Stimulated activated CD4-positive, alpha-beta T cell treated with anti-CD3 and anti-CD28 coated beads, Interleukin-2, amount 100 ng/mL, for 4 hours (primary cell): ENCODE data around the gene SAMD1.
A peak's percentile ranks its signal among the peaks of the same experiment; 100 is the strongest.

Experiments
- DNase-seq: peaks from one replicate; pipeline ENCODE4 v3.0.0-alpha.2; 2020; ENCODE audit warnings: low read depth

SAMD1 gene

DNA sequence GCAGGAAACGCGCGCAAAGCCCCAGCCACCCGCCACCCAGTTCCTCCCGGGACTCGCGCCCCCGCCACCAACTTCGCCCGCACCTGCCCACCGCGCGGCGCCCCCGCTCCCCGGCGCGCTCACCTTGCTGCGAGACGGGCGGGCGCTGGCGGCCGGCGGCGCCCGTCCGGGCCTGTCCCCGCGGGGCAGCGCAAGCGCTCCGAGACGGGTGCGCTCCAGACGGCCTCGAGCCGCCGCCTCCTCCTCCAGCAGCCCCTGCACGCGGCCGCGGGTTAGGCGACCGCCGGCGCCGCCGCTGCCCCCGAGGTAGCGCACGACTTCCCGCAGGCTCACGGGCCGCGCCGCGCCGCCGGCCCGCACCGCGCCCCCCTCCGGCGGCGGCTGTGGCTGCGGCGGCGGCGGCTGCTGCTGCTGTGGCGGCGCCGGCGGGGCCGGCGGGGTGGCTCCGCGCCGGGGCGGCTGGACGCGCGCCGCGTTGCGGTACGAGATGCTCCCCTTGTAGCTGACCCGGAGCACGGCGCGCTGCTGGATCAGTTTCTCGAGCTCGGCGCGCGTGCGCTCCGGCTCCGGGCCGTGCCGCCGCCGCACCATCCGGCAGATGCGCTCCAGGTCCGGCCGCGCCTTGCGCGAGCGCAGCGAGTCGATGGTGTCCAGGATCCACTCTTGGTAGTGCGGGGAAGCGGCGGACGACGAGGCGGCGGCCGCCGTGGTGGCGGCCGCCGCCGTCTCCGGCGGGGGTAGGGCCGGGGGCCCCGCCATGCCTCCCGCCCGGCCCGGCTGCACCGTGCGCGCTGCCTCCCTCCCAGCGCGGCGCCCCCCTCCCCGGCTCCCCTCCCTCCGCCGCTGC lies 666 bp downstream of the SAMD1 start:
- no peak for DNase-seq

DNA sequence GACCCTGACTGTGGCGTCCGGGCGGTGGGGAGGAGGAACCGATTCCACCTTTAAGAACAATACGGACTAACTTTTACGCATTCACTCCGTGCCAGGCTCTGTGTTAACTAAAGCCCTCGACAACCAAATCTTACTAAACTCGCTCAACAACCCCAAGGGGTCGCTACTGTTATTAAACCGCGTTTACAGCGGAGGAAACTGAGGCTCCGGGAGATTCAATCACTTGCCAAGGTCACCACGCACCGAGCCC lies 1.2 kb downstream of the SAMD1 start:
- DNase-seq: no peak

DNA sequence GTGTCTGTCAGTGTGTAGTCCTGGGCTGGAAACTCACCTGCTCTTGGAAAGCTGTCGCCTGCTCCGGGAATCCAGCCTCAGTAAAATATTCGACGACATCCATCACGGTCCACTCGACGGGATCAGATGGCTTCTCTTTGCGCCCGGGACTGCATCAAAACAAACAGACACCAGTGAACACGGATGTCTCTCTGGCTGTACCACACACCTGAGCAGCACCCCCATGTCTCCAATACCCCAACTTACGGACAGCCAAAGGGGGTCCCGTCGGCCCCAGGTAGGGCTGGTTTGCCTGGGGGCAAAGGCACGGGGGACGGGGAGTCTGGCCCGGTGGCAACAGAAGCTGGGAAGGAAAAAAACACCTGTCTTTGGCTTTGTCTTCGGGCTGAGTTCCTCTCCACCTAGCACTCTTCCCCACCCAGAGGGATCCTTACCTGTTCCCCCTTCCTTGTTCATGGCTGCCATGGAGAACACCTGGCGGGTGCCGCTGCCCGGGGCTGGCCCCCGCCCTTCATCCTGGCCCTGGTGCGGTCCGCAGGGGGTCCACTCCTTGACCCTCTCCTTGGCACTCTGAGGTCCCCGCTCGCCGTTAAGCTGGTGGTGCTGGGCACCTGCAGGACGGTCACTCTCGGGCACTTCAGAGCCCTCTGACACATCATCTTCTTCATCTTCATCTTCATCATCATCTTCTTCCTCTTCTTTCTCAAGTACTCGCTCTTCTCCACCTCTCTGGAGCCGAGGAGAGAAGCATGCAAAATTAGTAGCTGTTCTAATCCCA lies 1.7 kb downstream of the SAMD1 start:
- DNase-seq: no peak

DNA sequence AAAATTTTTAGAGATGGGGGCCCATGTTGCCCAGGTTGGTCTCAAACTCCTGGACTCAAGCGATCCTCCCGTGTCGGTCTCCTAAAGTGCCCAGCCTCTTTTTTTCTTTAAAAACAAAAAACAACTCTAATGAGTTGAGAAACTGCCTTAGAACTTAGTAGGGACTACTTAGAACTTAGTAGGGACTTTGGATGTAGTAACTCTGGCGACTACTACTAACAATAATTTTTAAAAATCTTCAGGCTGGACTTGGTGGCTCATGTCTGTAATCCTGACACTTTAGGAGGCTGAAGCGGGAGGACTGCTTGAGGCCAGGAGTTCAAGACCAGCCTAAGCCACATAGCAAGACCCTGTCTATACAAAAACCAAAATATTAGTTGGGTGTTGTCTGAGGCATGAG lies 4.5 kb downstream of the SAMD1 start:
- no peak for DNase-seq

DNA sequence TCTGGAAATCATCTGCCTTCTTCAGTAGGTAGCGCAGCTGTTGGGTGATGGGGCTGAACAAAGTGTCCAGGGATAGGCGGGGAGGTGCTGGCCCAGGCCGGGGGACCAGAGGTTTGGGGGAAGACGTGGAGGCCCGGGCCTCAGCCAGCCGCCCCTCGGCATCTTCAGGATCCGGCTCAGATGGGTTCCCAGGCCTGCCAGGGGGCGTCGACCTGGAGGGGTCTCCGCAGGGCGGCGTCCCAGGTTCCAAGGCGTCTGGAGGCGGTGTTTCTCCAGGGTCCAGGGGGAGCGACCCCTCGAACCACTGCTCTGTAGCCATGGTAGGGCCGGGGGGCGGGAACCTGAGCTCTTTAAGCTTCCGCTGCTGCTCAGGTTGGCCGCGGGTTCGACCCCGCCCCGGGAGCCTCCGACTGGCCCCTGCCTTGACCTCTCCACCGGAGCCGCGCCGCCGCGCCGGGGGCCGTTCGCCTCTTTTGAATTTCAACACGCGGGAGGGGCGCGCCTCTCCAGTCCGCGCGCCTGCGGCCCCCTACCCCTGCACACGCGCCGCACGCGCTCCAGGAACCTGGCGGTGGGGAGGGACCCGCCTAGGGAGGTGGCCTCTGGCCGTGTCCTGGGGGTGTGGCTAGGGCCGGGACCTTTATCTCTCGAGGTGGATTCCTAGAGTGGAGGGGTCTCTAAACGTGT lies 5.1 kb downstream of the SAMD1 start, which contains the start of gene C19orf67:
C19orf67 (minus strand) TSS at position 475 of the 687 bp plus-strand sequence; CDS start at position 319, 156 bp downstream.
- no peak for DNase-seq

DNA sequence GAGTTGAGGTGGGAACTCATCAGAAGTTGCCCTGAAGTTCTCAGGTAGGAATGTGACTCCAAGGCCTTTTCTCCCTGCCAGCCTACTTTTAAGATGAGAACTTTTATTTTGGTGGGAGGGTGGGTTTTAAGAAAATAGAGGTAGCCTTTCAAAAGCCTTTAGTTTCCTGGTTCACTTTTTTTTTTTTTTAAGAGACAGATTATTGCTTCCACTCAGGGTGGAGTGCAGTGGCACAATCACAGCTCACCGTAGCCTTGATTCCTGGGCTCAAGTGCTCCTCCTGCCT lies 7.9 kb downstream of the SAMD1 start:
- DNase-seq: no peak

DNA sequence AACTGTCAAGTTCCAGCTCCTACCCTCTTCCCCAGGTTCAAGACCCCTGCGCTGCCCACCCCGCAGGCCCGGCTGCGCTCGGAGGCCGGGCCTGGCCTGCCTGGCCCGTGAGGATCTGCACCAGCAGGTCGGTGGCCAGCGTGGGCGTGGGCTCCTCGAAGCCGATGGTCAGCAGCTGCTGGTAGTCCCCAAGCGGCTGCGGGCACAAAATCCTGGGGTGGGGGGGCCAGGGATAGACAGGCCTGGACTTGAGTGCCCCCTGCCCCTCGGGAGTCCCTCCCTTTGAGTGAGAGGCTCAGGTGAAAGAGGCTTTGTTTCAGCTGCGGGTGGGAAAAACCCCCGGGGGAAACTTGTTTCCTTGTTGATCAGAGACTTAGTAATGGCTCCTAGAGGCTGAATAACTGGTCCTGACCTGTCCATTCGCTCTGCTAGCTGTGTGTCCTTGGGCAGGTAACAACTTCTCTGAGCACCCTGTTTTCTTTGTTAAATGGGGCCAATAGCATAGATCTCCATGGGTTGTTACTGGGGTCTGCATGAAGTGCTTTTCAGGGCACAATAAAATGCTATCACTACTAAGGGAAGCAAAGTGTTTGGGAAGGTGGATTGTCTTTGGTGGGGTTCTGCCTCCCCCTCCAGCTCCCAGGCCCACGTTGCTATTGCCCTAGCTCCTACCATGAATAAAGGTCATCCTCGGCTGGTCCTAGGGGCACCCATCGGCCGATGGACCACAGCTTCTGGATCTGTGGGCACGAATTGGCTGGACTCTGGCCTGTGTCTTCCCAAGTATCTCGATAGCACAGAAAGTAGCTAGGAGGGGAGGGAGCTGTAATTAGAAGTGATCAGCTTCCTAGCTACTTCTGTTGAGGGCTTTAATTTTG lies 8.5 kb downstream of the SAMD1 start:
- no peak for DNase-seq

DNA sequence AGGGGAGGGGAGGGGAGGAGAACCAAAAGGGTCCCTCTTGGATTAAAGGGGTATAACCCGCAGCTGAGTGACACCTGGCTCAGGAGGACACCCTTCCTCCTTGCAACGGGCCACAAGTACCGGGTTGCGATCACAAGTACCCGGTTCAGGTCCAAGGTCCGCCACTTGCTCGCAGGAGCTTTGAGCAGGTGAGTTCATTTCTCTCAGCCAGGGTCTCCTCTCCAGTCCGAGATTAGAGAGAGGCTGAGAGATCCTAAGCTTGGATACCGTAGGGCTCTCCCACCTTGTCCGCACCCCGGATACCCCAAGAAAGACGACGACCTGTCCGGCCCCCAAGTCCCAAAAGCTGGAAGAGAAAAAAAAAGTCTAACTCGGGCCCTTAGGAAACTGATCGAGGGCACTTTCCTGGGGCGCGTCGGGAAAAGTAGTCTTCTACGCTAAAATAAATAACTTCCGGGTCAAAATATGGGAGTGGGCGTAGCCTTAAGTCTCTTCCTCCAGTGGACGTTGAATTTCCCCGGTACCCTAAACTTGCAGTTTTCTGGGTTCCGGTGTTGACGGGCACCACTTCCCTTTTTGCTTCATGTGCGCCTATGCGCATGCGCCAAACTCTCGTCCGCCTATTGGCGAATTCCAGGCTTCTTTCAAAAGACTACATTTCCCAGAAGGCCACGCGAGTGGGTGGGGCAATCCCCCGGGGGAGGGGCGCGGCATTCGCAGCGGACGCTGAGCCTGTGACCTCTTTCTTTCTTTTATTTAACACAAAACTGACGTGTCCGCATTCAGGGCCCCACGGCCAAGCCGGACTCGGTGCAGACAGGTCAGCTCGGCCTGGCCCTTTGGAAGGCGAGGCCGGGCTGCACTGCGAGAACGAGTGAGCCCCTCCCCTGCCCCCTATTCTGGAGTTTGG lies 9.4 kb downstream of the SAMD1 start:
- DNase-seq: peak; percentile 99

DNA sequence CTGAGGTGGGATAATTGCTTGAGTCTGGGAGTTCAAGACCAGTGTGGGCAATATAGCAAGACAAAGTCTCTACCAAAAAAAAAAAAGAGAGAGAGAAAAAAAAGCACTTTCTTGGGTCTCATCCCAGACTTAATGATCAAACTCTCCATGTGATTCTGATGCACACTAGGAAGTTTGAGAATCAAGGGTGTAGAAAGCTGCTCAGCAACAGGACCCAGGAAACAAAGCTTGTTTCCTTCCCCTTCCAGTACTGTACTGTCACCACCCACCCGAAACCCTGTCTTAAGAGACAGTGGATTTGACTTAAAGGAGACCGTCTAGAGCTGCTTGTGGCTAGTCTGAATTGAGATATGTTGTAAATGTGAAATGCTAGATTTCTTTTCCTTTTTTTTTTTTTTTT lies 12.1 kb downstream of the SAMD1 start:
- DNase-seq: no peak

DNA sequence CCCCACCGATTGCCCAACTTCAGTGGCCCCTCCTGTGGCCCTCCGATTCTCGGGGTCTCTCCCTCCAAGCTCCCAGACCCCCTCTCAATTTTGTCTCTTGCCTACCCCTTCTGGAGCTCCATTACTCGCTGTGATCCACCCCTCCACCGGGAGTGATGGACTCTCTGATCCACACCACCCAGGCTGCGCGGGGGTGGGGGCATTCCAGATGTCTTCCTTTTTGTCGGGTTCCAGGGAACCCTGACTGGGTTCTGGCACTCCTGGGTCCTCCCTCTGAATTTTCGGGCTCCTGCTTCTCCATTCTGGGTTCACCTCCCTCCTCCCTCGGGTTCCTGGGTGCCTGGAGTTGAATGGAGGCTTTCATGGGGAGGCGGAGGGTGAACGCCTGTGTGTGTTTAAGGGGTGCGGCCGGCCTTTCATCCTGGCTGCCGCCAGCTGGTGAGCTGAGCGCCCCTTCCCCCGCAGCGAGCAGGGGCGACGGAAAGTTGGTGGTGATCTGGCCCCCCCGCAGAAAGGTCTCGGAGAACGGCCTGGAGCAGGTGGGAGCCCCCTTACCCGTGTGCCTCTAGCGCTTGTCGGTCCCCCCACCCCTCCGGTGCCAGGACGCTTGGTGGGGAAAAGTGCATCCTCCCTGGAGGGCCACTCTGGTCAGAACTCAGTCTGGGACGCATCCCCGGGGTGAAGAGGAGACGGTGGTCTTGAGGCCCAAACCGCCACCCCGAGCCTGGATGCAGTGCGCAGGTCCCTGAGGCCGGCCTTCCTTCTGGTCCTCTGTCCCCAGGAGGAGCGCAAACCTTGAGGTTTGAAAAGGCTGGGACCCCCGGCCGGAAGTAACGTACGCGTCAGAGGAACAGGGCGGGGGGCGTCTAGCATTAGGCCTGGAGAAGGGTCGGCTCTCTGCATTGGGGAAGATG lies 16.4 kb downstream of the SAMD1 start:
- no peak for DNase-seq

DNA sequence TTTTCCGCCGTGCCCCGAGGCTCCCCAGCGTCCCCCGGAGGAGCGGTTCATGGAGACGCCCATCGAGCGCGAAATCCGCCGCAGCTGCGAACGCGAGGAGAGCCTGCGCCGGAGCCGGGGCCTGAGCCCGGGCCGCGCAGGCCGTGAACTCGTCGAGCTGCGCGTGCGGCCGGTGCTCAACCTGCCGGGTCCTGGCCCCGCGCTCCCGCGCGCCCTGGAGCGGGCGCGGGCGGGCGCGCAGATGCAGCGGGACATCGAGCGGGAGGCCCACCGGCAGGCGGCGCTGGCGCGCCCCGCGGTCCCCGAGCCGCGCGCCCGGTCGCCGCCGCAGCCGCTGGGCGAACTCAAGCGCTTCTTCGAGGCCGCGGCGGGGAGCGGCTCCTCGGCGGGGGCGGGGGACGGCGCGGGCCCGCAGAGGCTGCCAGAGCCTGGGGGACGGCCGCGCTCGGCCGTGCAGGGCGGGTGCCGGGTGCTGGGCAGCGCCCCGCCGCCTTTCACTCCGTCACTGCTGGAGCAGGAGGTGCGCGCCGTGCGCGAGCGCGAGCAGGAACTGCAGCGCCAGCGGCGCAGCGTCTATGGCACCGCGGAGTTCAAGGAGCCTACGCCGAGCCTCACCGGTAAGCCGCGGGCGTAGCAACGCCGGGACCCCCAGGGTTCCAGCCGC lies 17.2 kb downstream of the SAMD1 start:
- peak; percentile 65 for DNase-seq

DNA sequence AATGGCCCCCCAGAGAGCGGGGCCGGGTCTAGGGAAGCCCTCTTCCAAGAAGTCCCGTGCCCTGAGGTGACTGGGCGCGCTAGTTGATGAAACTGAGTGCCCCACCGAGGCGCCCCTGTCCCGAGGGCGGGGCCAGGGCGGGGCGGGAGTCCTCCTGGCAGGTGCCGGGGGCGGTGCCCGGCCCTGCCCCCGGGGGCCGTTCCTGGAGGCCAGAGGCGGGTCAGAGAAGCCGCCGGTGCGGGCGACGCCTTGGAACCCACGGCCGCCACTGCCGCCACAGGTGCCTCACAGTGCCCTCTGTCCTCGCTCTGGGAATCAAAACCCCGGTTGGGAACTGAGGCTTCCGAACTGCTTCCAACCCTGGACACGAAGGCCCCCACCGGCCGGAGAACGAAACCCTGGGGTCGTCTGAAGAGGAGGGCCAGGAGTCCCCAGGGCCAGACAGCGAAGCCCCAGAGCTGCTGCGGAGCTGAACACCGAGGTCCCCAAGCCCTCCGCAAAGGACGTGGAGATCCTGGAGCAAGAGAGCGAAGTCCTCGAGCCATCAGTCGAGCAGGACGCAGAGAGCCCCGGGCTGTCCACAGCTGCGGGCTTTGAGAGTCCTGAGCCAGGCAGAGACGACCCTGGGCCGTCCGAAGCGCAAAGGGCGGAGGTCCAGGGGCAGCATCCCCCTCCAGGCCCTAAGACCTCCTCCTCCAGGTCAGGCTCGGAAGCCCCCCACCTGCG lies 17.9 kb downstream of the SAMD1 start, which contains the start of gene MISP3:
MISP3 (plus strand) TSS at position 252 of the 726 bp plus-strand sequence. CDS start 524 bp downstream, outside the sequence.
- DNase-seq: no peak

DNA sequence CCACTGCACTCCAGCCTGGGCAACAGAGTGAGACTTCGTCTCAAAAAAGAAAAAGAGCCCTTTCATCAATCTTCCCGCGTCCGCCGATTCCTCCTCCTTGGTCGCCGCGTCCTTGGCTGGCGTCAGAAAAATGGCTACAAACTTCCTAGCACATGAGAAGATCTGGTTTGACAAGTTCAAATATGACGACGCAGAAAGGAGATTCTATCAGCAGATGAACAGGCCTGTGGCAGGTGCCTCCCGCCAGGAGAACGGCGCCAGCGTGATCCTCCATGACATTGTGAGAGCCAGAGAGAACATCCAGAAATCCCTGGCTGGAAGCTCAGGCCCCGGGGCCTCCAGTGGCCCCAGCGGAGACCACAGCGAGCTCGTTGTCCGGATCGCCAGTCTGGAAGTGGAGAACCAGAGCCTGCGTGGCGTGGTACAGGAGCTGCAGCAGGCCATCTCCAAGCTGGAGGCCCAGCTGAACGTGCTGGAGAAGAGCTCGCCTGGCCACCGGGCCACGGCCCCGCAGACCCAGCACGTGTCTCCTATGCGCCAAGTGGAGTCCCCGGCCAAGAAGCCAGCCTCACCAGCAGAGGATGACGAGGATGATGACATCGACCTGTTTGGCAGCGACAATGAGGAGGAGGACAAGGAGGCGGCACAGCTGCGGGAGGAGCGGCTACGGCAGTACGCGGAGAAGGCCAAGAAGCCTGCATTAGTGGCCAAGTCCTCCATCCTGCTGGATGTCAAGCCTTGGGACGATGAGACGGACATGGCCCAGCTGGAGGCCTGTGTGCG lies 20.1 kb downstream of the SAMD1 start:
- DNase-seq: no peak

DNA sequence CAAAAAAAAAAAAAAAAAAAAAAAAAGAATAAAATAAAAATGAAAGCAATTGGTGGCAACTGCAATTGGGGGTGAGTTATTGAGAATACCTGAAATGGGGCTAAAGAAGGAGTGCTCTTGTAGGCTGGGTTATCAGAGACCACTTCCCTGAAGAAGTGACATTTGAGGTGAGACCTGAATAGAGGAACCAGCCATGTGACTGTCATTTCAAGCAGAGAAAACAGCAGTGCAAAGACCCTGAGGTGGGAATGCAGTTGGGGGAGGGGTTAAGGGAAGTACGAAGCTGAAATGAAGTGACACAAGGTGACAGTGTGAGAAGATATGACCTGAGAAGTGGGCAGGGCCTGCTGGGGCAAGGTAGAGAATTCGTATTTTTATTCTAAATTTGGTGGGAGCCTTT lies 24.4 kb downstream of the SAMD1 start:
- DNase-seq: no peak

DNA sequence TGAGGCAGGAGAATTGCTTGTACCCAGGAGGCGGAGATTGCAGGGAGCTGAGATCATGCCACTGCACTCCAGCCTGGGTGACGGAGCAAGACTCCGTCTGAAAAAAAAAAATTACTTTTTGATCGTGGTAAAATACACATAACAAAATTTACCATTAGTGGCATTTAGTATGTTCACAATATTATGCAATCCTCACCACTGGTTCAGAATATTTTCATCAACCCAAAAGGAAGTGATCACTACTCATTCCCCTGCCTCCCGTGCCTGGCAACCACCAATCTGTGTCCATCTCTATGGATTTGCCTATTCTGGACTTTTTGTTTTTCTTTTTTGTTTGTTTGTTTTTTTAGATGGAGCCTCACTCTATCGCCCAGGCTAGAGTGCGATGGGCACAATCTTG lies 27.4 kb downstream of the SAMD1 start:
- DNase-seq: no peak

DNA sequence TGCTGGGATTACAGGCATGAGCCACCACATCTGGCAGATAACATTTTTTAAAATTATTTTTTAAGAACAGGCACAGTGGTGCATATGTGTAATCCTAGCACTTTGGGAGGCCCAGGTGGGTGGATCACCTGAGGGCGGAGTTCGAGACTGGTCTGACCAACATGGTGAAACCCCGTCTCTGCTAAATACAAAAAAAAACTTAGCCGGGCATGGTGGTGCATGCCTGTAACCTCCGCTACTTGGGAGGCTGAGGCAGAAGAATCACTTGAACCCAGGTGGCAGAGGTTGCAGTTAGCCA lies 28.0 kb downstream of the SAMD1 start:
- no peak for DNase-seq

DNA sequence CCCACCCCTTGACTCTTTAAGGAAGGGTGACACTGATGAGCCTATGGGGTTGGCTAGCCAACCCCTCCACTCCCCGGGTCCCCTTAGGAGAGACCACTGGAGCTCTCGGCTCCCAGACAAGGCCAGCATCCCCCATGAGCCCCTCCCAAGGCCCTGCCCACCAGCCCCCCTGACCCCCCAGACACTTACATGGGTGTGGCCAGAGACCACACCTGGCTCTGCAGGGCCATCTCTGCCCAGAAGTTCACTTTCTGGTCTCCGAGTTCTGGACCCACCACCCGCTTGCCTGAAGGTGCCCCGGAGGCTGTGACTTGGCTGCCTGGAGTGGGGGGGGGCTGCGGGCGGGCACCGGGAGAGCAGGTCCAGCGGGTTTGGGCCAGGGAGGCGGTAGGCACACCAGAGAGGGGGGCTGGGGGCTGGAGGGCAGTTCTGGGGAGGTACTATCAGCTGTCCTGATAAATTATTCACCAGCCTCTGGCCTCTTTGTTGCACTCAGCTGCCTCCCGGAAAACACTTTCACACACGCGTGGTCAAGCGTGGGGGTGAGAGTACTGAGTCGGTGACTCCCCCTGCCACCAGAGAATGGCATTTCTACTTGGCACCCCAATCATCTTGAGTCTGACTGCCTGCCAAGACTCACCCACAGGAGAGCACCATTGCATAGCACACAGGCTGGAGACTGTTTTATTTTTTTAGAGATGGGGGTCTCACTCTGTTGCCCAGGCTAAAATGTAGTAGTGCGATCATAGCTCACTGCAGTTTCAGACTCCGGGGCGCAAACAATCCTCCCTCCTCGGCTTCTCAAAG lies 28.6 kb downstream of the SAMD1 start, which contains the start of gene PALM3:
PALM3 (minus strand) TSS at position 326 of the 807 bp plus-strand sequence; CDS start at position 230, 96 bp downstream.
- DNase-seq: no peak
